Mucosa of gallbladder (tissue), 1 donor: ENCODE measurements around the gene FAM169A. TPM values are rescaled to one million over a fixed set of nuclear protein-coding genes. Genes with fewer than 3 reads are reported as not detected.
A peak's percentile ranks its signal among the peaks of the same experiment; 100 is the strongest.
"Not testable (repeated sequence)": the region's sequence is repeated elsewhere in the genome, so short reads cannot be mapped to it uniquely, and the experiment has no call there.

Experiments
- DNase-seq: peaks from one replicate; pipeline ENCODE4 v3.0.0-alpha.2; 2020; ENCODE audit warnings: low spot score
- total RNA-seq: library from RNA; stranded (reverse); gene quantifications from one replicate; pipeline ENCODE4 v1.2.1, GENCODE V29; 2021
- donor health status: DM: no; HTN: no; CAD: no.

FAM169A gene
- total RNA-seq, 1 donor from 2014 or later, result 6.0 TPM

DNA sequence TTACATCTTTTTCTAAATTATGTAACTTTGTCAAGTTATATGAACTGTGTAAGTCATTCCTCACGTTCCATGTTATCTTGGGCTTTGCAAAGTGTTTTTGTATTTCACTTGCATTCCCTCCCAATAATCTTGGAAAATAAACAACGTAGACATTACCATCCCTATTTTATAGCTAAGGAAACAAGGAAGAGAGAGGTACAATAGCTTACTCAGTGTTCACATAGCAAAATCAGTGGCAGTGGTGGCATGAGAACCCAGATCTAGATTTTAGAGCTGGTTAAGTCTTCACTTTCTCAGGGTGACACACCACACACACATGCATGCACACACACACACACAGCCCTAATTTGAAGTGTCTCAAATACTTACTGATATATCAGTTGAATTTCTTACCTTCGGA is 65.0 kb downstream of the FAM169A start:
- DNase-seq, result no peak

DNA sequence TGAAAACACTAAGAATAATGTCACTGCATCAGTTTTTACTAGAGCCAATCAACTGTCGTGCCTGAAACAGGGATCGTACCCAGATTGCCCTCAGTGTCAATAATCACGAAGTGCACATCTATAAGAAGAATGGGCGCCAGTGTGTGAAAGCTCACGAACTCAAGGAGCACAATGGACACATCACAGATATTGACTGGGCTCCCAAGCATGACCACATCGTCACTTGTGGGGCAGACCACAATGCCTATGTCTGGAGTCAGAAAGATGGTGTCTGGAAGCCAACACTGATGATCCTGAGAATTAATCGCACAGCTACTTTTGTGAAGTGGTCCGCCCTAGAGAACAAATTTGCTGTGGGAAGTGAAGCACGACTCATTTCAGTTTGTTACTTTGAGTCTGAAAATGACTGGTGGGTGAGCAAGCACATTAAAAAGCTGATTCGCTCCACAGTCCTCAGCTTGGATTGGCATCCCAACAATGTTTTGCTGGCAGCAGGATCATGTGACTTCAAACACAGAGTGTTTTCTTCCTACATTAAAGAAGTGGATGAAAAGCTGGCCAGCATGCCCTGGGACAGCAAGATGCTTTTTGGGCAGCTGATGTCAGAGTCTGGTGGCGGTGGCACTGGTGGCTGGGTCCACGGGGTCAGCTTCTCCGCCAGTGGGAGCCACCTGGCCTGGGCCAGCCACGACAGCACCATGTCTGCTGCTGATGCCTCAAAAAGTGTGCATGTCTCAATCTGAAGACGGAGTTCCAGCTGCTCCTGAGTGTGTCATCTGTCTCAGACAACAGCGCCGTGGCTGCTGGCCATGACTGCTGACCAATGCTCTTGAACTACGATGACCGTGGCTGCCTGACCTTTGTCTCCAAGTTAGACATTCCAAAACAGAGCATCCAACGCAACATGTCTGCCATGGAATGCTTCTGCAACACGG is 66.9 kb downstream of the FAM169A start:
- DNase-seq, result no peak

DNA sequence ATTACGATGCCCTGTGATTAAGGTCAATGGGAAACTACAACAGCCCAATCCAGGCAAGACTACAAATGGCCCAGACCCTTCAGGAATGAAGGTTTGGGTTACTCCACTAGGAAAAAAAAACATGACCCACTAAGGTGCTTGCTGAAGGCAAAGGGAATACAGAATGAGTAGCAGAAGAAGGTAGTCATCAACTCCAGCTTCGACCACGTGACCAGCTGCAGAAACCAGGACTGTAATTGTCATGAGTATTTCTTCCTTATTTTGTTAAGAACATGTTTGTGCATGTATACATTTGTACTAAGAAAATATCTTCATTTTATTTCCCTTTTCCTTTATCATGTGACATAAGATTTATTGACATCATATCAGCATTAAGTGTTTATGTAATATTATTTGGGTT is 74.5 kb downstream of the FAM169A start:
- not testable (repeated sequence) for DNase-seq

DNA sequence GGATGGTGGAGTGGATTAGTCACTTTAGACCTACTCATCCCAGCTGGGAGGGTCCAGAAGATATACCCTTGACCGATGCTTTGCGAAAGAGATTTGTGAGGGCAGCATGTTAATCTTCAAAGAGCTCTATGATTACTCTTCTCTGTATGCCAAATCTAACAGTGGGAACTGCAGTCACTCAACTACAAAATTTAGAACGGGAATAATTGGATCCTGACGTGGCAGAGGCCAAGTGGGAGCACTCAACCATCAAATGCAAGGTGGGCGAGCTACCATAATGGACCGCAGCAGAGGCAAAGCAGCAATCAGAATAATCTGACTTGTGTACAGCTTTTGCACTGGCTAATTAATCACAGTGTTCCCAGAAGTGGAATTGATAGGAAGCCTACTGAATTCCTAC is 78.8 kb downstream of the FAM169A start:
- DNase-seq, result no peak

DNA sequence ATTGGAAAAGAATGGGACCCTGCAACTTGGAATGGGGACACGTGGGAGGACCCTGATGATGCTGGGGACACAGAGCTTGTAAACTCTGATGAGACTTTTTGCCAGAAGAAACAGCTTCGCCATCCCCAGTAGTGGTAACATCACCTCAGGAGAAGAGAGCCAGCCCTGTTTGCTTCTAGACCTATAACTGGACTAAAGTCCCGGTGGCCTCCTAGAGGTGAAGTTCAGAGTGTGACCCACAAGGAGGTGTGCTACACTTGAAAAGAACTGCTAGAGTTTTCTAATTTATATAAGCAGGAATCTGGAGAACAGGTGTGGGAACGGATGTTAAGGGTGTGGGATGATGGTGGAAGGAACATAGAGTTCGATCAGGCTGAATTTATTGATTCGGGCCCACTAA is 79.3 kb downstream of the FAM169A start:
- DNase-seq, result no peak

DNA sequence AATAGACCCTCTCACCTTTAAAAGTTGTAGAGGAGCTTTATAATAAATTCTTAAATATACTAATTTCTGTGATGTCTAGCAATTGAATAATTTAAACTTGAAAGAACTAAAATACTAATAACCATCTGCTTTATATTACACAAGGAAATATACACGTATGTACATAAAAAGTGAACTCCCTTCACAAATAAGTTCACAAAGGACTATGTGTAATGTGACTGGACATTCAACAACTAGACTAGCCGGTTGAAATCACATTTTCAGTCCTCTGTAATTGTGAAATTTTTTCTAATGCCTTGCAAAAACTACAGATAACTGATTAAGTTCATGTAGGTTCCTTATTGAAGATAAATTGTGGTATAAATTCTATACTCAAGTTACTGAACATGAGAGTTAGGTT is 87.6 kb downstream of the FAM169A start:
- DNase-seq, result no peak

DNA sequence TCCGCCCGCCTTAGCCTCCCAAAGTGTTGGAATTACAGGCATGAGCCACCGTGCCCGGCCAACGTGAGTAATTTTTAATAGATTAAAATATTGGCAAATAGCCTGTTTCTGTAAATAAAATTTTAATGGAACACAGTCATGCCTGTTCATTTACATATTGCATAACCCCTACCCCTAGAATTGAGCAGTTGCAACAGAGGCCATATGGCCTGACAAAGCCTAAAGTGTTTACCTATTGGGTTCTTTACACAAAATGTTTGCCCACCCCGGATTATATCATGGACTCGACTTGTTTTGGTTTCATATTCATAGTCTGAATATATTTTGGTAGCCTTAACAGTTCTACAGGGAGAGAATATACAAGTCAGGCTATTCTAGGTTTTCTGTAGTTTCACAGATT is 93.8 kb downstream of the FAM169A start:
- DNase-seq, result no peak

DNA sequence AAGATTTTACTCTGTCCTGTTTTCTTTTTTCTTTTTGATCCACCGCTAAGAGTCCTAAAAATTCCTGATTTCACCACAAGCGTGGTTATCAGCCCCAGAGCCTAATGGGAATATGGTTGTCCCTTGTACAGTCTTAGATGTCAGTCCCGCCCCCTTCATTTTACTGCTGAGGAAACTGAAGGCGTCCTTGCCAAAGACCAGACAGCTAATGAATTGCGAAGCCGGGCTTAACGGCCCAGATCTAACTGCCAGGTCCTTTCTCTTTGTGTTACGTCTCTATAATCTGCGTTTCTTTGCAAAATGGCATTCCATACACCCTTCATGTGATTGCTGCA is 98.6 kb downstream of the FAM169A start:
- no peak for DNase-seq

DNA sequence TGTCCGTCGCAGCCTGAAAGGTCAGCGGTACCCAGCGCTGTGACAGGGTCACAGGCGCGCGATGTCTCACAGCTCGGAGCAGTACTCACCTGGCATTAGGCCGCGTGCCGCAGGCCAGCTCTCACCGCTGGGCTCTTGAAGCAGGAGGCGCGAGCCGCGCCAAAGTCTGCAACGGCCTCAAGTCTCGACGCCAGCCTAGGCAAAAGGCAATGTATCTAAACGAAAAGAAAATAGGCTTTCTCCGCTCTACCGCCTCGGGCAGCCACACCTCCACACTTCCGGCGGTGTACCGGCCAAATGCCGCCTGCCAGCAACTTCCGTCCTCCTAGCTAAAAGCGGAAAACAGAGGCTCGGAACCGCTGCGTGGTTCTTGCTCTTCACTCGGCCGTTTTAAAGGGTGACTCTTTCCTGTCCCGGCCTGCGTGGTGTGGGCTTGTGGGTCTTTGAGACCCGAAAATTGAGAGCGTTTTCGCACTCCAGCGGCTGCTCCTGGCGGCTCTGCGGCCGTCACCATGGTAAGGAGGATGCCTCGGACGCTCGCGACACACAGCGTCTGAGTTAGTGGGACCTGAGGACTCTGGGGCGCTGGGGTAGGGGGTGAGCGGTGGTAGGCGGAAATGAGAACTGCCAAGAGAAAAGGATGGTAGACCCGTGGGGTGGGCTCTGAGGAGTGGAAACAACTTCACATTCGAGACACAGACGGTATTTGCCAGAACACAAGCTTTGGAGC is 99.2 kb downstream of the FAM169A start, which contains the start of the genes GFM2 and NSA2:
GFM2 (minus strand) TSS at position 269 of the 730 bp plus-strand sequence. CDS start 3,375 bp downstream, outside the sequence.
NSA2 (plus strand) TSS at position 401 of the 730 bp plus-strand sequence; CDS start at position 513, 112 bp downstream.
- peak; percentile 94 for DNase-seq

DNA sequence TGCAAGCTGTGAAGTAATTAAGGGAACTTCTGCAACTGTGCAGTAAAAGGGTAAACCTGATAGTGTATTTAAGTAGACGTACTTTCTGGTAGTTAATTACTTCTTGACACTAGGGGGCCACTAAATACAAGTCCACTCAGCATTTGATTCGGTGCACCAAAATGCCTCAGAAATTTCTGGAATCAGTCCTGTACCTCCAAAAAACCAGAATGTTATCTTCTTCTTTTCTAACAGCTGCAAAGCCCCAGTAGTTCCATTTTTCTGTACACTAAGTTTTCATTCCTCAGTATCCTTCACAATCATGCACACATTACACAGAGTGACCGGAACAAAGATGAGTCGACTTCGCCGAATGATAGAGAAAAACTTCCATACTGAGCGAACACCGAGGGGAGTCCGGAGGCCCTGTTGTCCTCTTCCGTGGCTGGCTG is 99.8 kb downstream of the FAM169A start:
- no peak for DNase-seq

DNA sequence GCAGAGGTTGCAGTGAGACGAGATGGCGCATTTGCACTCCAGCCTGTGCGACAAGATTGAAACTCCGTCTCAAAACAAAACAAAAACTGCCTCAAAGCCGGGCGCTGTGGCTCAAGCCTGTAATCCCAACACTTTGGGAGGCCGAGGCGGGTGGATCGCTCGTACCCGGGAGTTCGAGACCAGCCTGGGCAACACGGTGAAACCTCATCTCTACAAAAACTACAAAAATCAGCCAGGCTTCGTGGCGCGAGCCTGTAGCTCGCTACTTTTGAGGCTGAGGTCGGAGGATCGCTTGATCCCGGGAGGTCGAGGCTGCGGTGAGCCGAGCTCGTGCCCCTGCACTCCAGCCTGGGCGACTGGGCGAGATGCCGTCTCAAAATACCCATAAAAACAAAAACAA is 100.3 kb downstream of the FAM169A start:
- no peak for DNase-seq

DNA sequence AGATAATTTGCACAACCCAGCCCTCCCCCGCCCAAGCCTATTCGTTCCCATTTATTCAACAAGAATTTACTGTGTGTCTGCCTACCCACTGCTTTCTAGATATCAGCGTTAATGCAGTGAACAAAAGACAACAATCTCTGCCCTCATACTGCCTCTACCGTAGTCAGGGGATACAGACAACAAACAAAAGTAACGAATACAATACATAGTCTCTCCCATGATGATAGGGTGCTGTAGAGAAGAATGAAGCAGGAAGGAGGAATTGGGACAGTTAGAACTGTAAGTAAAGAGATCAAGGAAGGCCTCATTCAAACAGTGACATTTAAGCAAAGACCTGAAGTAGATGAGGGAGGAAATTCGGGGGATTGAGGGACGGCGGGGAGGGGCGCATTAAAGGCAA is 101.0 kb downstream of the FAM169A start:
- DNase-seq, result no peak

DNA sequence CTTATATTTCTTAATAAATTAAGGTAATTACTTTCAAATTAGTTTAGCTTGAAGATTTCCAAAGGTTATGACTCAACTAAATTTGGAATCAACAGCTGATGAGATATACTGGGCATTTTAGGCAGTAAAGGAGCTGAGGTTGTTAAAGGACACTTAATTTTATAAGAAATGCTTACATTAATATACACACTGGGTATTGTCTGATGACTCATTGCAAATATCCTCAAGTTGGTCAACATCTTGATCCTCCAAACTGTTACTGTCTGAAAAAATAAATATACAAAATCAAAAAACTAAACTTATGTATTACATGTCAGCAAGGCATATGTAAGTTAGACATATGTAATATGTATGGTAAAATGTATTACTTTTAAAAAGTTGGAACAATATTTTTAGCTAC is 102.7 kb downstream of the FAM169A start:
- no peak for DNase-seq

DNA sequence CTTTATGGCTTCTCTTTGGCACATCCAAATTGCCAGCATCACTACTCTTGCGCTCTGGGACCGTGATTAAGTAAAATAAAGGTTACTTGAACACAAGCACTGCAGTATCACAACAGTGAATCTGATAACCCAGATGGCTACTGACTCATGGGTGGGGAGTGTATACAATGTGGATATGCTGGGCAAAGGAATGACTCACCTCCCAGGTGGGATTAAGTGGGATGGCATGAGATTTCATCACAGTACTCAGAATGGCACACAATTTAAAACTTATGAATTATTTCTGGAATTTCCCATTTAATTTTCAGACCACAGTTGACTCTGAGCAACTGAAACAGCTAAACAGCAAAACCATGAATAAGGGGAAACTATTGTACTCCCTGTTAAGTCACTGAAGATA is 103.6 kb downstream of the FAM169A start:
- no peak for DNase-seq

DNA sequence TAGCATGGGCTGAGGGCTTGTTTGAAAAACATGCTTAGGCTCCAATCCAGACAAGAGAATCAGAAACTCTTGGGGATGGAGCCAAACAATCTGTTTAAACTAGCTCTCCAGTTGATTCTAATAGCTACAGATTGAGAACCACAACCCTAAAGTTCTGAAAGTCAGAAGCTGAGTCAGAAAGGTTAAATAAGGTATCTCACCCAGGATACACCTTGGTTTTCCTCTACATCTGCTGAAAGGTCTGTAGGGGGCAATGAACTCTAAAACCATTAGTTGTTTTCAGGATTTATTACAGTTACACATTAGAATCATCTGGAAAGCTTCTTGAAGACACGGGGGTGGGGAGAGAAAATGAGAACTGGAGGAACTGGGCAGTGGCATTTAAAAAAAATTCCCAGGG is 104.9 kb downstream of the FAM169A start:
- no peak for DNase-seq

DNA sequence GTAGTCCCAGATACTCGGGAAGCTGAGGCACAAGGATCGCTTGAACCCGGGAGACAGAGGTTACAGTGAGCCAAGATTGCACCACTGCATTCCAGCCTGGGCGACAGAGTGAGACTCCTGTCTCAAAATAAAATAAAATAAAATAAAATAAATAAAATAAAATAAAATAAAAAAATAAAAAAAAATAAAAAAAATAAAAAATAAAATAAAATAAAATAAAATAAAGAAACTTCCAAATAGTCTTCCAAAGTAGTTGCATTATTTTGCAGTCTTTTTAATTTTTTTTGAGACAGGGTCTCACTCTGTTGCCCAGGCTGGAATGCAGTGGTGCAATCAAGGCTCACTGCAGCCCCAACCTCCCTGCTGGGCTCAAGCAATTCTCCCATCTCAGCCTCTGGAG is 117.4 kb downstream of the FAM169A start:
- not testable (repeated sequence) for DNase-seq

DNA sequence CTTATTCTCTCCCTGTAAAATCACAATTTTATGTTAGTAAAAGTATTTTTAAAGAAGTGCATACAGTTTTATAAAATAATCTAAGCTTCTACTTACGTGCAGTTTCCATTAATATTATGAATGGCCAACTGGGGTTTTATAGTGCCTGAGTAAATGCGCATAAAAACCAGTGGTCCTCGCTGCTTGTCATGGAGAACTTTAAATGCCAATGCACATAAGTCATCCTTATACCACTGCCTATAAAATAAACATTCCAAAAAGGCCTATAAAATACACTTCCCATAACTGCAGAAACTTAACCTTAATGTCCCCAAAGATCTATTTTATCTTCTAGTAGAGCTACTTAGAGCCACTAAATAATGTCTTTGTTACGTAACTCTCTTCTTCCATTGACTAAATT is 127.8 kb downstream of the FAM169A start:
- no peak for DNase-seq

DNA sequence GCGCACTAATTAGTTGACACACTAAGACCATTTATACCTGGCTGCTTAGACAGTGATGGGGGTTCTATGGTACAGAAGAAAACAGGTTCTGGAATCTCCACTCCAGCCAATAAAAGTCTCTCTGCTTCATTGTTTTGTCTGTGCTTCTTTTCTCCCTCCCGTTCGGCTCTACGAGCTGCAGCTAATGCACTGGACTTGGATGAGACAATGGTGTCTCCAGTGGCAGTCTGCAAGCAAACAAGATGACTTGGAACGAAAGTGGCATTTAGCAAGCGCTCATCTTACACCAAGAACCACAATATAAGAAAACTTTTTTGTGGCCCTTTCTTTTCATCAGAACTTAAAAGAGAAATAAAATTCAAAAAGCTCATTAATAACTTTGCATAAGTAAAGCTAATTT is 129.4 kb downstream of the FAM169A start:
- DNase-seq, result no peak

Other genes starting within 250 kb of the FAM169A start
- 36.0 TPM for gene ENC1, start 225.7 kb downstream of the FAM169A start, total RNA-seq
- gene HEXB, start 181.2 kb downstream of the FAM169A start, total RNA-seq, result 175 TPM
- gene GFM2, start 99.3 kb downstream of the FAM169A start, total RNA-seq, result 21.4 TPM
- 56.3 TPM for gene NSA2, start 99.1 kb downstream of the FAM169A start, total RNA-seq
- 36.2 TPM for gene GCNT4, start 186.2 kb upstream of the FAM169A start, total RNA-seq